WTC11 (cell line): Measurements from ENCODE around the gene GPR12. TPM values are rescaled to one million over a fixed set of nuclear protein-coding genes. Genes with fewer than 3 reads are reported as not detected.

Experiments
- ATAC-seq: fragments of 200-7000 bp; cut with Tn5 transposase; 2 replicates; pipeline ENCODE4 v1.10.0; 2021; ENCODE audit warnings: mild to moderate bottlenecking, moderate library complexity
- CTCF ChIA-PET: fragments of 300-600 bp; sonication (Branson Sonifier 250); formaldehyde crosslinking; loops from one replicate; lab custom pipeline; 2021; ENCODE audit warnings: antibody characterized with exemption; lab: Charles Lee
- POLR2A ChIA-PET: fragments of 350-600 bp; sonication (Branson Sonifier 250); formaldehyde crosslinking; loops from one replicate; lab custom pipeline; 2021; ENCODE audit warnings: antibody characterized with exemption; lab: Charles Lee
- DNase-seq: peaks from one replicate; pipeline ENCODE4 v3.0.0; 2021; ENCODE audit warnings: low spot score
- H3K27ac Mint-ChIP-seq: 2 replicates; pipeline ENCODE4 v1.8.0; 2021; ENCODE audit warnings: mixed read lengths
- H3K27me3 Mint-ChIP-seq: 2 replicates; pipeline ENCODE4 v1.8.0; 2021; ENCODE audit warnings: low read depth, mild to moderate bottlenecking, moderate library complexity, mixed read lengths
- H3K36me3 Mint-ChIP-seq: 2 replicates; pipeline ENCODE4 v1.8.0; 2021; ENCODE audit warnings: mixed read lengths
- H3K4me1 Mint-ChIP-seq: 2 replicates; pipeline ENCODE4 v1.8.0; 2022; ENCODE audit warnings: mixed read lengths
- H3K4me3 Mint-ChIP-seq: 2 replicates; pipeline ENCODE4 v1.8.0; 2021; ENCODE audit warnings: mild to moderate bottlenecking, moderate library complexity, mixed read lengths
- H3K9me3 Mint-ChIP-seq: 2 replicates; pipeline ENCODE4 v1.8.0; 2021; ENCODE audit warnings: mixed read lengths
- FOXJ3 ChIP-seq: sonication (generic); formaldehyde crosslinking; IDR thresholded peaks from 2 replicates; pipeline ENCODE4 v1.9.0; 2021; ENCODE audit warnings: missing genetic modification reagents, mild to moderate bottlenecking, borderline replicate concordance
- FOXK1 ChIP-seq: sonication (generic); formaldehyde crosslinking; IDR thresholded peaks from 2 replicates; pipeline ENCODE4 v1.8.0; 2022; ENCODE audit warnings: mild to moderate bottlenecking, moderate library complexity, missing genetic modification reagents
- FOXP1 ChIP-seq: sonication (generic); formaldehyde crosslinking; IDR thresholded peaks from 2 replicates; pipeline ENCODE4 v1.8.0; 2022; ENCODE audit warnings: missing genetic modification reagents, mild to moderate bottlenecking, moderate library complexity, borderline replicate concordance
- GABPB1 ChIP-seq: sonication (generic); formaldehyde crosslinking; IDR thresholded peaks from 2 replicates; pipeline ENCODE4 v1.8.1; 2023; ENCODE audit warnings: mild to moderate bottlenecking, missing genetic modification reagents
- KAT7 ChIP-seq: sonication (generic); formaldehyde crosslinking; IDR thresholded peaks from 2 replicates; pipeline ENCODE4 v1.8.1; 2023; ENCODE audit warnings: missing genetic modification reagents, mild to moderate bottlenecking, borderline replicate concordance
- MXD4 ChIP-seq: fragments of 250-450 bp; sonication (Bioruptor Pico); IDR thresholded peaks from 2 replicates; pipeline ENCODE4 v1.8.0; 2021; ENCODE audit warnings: mild to moderate bottlenecking, moderate library complexity, borderline replicate concordance
- MYBL2 ChIP-seq: sonication (generic); formaldehyde crosslinking; IDR thresholded peaks from 2 replicates; pipeline ENCODE4 v1.8.1; 2023; ENCODE audit warnings: mild to moderate bottlenecking, moderate library complexity, missing genetic modification reagents
- NR1H2 ChIP-seq: sonication (generic); formaldehyde crosslinking; IDR thresholded peaks from 2 replicates; pipeline ENCODE4 v1.9.0; 2021; ENCODE audit warnings: mild to moderate bottlenecking, moderate library complexity, missing genetic modification reagents
- PRRX2 ChIP-seq: fragments of 250-450 bp; sonication (Bioruptor Pico); IDR thresholded peaks from 2 replicates; pipeline ENCODE4 v1.8.0; 2021; ENCODE audit warnings: mild to moderate bottlenecking
- SMAD4 ChIP-seq: sonication (generic); formaldehyde crosslinking; IDR thresholded peaks from 2 replicates; pipeline ENCODE4 v1.8.0; 2022; ENCODE audit warnings: mild to moderate bottlenecking, missing genetic modification reagents
- SP1 ChIP-seq: sonication (generic); formaldehyde crosslinking; conservative IDR thresholded peaks from 2 replicates; pipeline ENCODE4 v1.8.1; 2022; ENCODE audit warnings: missing genetic modification reagents
- TCF7 ChIP-seq: sonication (generic); formaldehyde crosslinking; IDR thresholded peaks from 2 replicates; pipeline ENCODE4 v1.8.0; 2022; ENCODE audit warnings: mild to moderate bottlenecking, low read depth, missing genetic modification reagents, moderate library complexity
- TP53 ChIP-seq: sonication (generic); formaldehyde crosslinking; IDR thresholded peaks from 2 replicates; pipeline ENCODE4 v1.8.1; 2023; ENCODE audit warnings: mild to moderate bottlenecking, missing genetic modification reagents
- ZNF138 ChIP-seq: sonication (generic); formaldehyde crosslinking; conservative IDR thresholded peaks from 2 replicates; pipeline ENCODE4 v1.8.1; 2022; ENCODE audit warnings: mild to moderate bottlenecking, moderate library complexity, missing genetic modification reagents
- ZNF219 ChIP-seq: sonication (generic); formaldehyde crosslinking; IDR thresholded peaks from 2 replicates; pipeline ENCODE4 v1.8.0; 2023; ENCODE audit warnings: missing genetic modification reagents, mild to moderate bottlenecking, borderline replicate concordance
- ZNF671 ChIP-seq: fragments of 250-450 bp; sonication (Bioruptor Pico); IDR thresholded peaks from 2 replicates; pipeline ENCODE4 v1.8.0; 2021; ENCODE audit warnings: mild to moderate bottlenecking
- total RNA-seq: library from RNA; stranded (reverse); gene quantifications from 3 replicates; pipeline ENCODE4 v1.2.3, GENCODE V29; 2021
- TF ChIP-seq, protein P1 (sequence below): sonication (generic); formaldehyde crosslinking; IDR thresholded peaks from 2 replicates; pipeline ENCODE4 v1.8.0; 2022; ENCODE audit warnings: mild to moderate bottlenecking, missing genetic modification reagents
- TF ChIP-seq, protein P2 (sequence below): fragments of 250-450 bp; sonication (Bioruptor Pico); IDR thresholded peaks from 2 replicates; pipeline ENCODE4 v2.1.2; 2022; ENCODE audit warnings: mild to moderate bottlenecking, moderate library complexity
- TF ChIP-seq, protein P3 (sequence below): fragments of 250-450 bp; sonication (Bioruptor Pico); IDR thresholded peaks from 2 replicates; pipeline ENCODE4 v1.9.0; 2021; ENCODE audit warnings: mild to moderate bottlenecking
- TF ChIP-seq, protein P4 (sequence below): sonication (generic); formaldehyde crosslinking; IDR thresholded peaks from 2 replicates; pipeline ENCODE4 v1.8.1; 2023; ENCODE audit warnings: mild to moderate bottlenecking, missing genetic modification reagents, borderline replicate concordance
- TF ChIP-seq, protein P5 (sequence below): fragments of 250-450 bp; sonication (Bioruptor Pico); IDR thresholded peaks from 2 replicates; pipeline ENCODE4 v1.9.0; 2021; ENCODE audit warnings: mild to moderate bottlenecking
- TF ChIP-seq, protein P6 (sequence below): fragments of 250-450 bp; sonication (Bioruptor Pico); conservative IDR thresholded peaks from 2 replicates; pipeline ENCODE4 v1.9.0; 2021; ENCODE audit warnings: mild to moderate bottlenecking
- TF ChIP-seq, protein P7 (sequence below): sonication (generic); formaldehyde crosslinking; IDR thresholded peaks from 2 replicates; pipeline ENCODE4 v1.8.0; 2023; ENCODE audit warnings: missing genetic modification reagents

Gene GPR12
- total RNA-seq, 1 experiment from 2014 or later = 0.07 TPM

DNA sequence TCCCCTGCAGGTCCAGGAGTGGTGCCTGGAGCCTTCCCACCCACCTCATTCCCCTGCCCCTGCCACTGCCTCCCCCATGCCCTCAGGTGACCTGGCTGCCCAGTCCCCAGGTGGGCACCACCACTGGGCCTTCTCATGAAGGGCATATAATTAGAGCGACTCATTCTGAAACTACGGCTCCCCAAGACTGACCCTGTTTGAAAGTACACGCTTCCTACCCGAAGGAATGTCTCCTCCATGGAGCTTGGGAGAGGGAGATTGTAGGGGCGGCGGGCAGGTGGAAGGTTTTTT, 52.6 kb downstream of the GPR12 start:
- peaks cover 11% of the 10 kb centered on the region for H3K36me3 Mint-ChIP-seq

DNA sequence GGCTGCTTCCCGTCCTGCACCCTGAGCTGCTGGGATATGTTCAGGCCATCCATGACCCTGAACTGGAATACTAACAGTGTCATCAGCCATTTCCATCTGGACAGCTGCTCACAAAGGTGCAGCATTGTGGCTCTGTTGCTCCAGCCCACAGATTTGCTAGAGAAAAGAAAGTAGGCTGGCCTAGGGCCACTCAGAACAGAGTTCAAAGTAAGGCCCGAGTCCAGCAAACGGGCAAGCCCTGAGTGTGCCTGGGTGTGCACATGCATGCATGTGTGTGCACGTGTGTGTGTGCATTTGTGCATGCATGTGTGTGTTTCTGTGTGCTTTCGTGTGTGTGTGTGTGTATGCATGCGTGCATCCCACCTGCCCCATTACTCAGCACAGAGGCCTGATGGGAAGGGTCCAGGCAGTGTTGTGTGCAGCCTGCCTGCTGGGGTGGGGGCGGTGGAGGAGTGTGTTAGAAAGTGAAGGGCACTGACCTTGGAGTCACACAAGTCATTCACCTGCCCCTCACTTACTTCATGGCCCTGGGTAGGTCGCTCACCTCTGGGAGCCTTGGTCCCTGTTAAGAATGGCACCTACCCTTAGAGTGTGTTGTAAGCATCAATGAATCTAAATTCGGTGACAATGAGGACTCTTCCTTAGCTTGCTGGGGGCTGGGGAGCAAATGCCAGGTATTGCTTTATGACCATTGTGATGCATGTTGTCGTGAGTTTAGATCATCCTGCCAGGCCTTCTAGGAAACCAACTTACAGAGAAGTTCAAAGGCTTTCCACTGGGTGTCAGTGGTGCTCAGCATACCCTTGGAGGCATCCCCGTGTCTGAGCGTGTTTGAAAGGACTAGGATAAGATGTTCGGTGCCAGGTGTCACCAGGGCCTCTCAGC, 53.2 kb downstream of the GPR12 start:
- H3K4me1 Mint-ChIP-seq = peaks cover 21% of the 10 kb centered on the region
- H3K36me3 Mint-ChIP-seq = peaks cover 5% of the 10 kb centered on the region
- TF ChIP-seq, protein P1, sequence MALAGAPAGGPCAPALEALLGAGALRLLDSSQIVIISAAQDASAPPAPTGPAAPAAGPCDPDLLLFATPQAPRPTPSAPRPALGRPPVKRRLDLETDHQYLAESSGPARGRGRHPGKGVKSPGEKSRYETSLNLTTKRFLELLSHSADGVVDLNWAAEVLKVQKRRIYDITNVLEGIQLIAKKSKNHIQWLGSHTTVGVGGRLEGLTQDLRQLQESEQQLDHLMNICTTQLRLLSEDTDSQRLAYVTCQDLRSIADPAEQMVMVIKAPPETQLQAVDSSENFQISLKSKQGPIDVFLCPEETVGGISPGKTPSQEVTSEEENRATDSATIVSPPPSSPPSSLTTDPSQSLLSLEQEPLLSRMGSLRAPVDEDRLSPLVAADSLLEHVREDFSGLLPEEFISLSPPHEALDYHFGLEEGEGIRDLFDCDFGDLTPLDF (CRISPR knock-in tag) = no peak
- TF ChIP-seq ZNF138 (CRISPR knock-in tag) (no peak), KAT7 (CRISPR knock-in tag) (no peak), TCF7 (CRISPR knock-in tag) (no peak), MYBL2 (no peak), SMAD4 (CRISPR knock-in tag) (no peak), ZNF219 (no peak), FOXK1 (CRISPR knock-in tag) (no peak), TP53 (CRISPR knock-in tag) (no peak), PRRX2 (CRISPR knock-in tag) (no peak)
- TF ChIP-seq, protein P2, sequence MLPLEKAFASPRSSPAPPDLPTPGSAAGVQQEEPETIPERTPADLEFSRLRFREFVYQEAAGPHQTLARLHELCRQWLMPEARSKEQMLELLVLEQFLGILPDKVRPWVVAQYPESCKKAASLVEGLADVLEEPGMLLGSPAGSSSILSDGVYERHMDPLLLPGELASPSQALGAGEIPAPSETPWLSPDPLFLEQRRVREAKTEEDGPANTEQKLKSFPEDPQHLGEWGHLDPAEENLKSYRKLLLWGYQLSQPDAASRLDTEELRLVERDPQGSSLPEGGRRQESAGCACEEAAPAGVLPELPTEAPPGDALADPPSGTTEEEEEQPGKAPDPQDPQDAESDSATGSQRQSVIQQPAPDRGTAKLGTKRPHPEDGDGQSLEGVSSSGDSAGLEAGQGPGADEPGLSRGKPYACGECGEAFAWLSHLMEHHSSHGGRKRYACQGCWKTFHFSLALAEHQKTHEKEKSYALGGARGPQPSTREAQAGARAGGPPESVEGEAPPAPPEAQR = no peak
- TF ChIP-seq, protein P3, sequence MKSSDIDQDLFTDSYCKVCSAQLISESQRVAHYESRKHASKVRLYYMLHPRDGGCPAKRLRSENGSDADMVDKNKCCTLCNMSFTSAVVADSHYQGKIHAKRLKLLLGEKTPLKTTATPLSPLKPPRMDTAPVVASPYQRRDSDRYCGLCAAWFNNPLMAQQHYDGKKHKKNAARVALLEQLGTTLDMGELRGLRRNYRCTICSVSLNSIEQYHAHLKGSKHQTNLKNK (CRISPR knock-in tag) = no peak
- TF ChIP-seq, protein P4, sequence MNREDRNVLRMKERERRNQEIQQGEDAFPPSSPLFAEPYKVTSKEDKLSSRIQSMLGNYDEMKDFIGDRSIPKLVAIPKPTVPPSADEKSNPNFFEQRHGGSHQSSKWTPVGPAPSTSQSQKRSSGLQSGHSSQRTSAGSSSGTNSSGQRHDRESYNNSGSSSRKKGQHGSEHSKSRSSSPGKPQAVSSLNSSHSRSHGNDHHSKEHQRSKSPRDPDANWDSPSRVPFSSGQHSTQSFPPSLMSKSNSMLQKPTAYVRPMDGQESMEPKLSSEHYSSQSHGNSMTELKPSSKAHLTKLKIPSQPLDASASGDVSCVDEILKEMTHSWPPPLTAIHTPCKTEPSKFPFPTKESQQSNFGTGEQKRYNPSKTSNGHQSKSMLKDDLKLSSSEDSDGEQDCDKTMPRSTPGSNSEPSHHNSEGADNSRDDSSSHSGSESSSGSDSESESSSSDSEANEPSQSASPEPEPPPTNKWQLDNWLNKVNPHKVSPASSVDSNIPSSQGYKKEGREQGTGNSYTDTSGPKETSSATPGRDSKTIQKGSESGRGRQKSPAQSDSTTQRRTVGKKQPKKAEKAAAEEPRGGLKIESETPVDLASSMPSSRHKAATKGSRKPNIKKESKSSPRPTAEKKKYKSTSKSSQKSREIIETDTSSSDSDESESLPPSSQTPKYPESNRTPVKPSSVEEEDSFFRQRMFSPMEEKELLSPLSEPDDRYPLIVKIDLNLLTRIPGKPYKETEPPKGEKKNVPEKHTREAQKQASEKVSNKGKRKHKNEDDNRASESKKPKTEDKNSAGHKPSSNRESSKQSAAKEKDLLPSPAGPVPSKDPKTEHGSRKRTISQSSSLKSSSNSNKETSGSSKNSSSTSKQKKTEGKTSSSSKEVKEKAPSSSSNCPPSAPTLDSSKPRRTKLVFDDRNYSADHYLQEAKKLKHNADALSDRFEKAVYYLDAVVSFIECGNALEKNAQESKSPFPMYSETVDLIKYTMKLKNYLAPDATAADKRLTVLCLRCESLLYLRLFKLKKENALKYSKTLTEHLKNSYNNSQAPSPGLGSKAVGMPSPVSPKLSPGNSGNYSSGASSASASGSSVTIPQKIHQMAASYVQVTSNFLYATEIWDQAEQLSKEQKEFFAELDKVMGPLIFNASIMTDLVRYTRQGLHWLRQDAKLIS (CRISPR knock-in tag) = no peak
- TF ChIP-seq, protein P5, sequence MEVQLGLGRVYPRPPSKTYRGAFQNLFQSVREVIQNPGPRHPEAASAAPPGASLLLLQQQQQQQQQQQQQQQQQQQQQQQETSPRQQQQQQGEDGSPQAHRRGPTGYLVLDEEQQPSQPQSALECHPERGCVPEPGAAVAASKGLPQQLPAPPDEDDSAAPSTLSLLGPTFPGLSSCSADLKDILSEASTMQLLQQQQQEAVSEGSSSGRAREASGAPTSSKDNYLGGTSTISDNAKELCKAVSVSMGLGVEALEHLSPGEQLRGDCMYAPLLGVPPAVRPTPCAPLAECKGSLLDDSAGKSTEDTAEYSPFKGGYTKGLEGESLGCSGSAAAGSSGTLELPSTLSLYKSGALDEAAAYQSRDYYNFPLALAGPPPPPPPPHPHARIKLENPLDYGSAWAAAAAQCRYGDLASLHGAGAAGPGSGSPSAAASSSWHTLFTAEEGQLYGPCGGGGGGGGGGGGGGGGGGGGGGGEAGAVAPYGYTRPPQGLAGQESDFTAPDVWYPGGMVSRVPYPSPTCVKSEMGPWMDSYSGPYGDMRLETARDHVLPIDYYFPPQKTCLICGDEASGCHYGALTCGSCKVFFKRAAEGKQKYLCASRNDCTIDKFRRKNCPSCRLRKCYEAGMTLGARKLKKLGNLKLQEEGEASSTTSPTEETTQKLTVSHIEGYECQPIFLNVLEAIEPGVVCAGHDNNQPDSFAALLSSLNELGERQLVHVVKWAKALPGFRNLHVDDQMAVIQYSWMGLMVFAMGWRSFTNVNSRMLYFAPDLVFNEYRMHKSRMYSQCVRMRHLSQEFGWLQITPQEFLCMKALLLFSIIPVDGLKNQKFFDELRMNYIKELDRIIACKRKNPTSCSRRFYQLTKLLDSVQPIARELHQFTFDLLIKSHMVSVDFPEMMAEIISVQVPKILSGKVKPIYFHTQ (CRISPR knock-in tag) = no peak

More for the DNA sequence above, 52.6 kb downstream of the GPR12 start:
- H3K4me1 Mint-ChIP-seq = peaks cover 21% of the 10 kb centered on the region
- ATAC-seq = peak; percentile 12
- POLR2A ChIA-PET = no interaction called here
- H3K9me3 Mint-ChIP-seq = peaks cover 10% of the 10 kb centered on the region
- CTCF ChIA-PET = interaction anchor here (0.7 to 7.8 kb wide), 16 partner anchors 9 to 522 kb away, joined by 3 to 107 read pairs (median 4); no protein-coding TSS in a partner anchor
- H3K27ac Mint-ChIP-seq = no peak overlapping the region
- H3K27me3 Mint-ChIP-seq = peaks cover 6% of the 10 kb centered on the region
- no peak for DNase-seq
- H3K4me3 Mint-ChIP-seq = no peak overlapping the region
- TF ChIP-seq NR1H2 (CRISPR knock-in tag) = no peak
- TF ChIP-seq, protein P6, sequence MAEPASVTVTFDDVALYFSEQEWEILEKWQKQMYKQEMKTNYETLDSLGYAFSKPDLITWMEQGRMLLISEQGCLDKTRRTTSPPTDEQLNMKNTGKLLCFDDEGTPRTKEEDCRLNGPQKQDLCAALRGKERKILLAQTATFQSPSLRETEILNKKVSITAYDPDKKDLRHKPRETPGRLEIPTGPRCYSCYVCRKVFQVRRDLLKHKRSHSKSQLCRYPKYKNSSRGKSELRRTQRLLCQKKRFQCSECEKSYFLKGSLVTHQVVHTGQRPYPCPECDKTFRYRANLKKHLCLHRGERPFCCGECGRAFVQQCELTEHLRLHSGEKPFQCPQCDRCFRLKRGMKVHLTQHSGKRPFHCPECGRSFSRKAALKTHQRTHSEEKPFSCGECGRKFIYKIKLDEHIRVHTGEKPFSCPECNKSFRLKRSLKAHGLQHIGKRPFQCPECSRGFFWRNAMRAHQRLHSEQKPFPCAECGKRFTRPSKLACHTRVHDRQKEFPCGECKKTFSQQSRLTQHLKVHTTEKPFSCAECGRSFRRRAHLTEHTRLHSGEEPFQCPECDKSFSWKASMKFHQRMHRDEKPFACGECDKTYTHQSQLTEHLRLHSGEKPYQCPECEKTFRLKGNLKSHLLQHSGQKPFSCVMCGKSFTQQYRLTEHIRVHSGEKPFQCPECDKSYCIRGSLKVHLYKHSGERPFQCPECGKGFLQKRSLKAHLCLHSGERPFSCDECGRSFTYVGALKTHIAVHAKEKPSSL (CRISPR knock-in tag) = no peak
- no peak for TF ChIP-seq TCF7 (CRISPR knock-in tag)
- TF ChIP-seq ZNF671 = no peak
- no peak for TF ChIP-seq MXD4 (CRISPR knock-in tag)
- TF ChIP-seq TP53 (CRISPR knock-in tag) = no peak
- TF ChIP-seq GABPB1 (CRISPR knock-in tag) = no peak
- TF ChIP-seq KAT7 (CRISPR knock-in tag) = no peak
- no peak for TF ChIP-seq ZNF138 (CRISPR knock-in tag)
- TF ChIP-seq FOXJ3 (CRISPR knock-in tag) = no peak
- TF ChIP-seq, protein P7, sequence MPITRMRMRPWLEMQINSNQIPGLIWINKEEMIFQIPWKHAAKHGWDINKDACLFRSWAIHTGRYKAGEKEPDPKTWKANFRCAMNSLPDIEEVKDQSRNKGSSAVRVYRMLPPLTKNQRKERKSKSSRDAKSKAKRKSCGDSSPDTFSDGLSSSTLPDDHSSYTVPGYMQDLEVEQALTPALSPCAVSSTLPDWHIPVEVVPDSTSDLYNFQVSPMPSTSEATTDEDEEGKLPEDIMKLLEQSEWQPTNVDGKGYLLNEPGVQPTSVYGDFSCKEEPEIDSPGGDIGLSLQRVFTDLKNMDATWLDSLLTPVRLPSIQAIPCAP (CRISPR knock-in tag) = no peak
- no peak for TF ChIP-seq FOXP1 (CRISPR knock-in tag)
- TF ChIP-seq SP1 (CRISPR knock-in tag) = no peak

More for the DNA sequence above, 53.2 kb downstream of the GPR12 start:
- POLR2A ChIA-PET = no interaction called here
- Mint-ChIP-seq H3K9me3 (peaks cover 5% of the 10 kb centered on the region), H3K27ac (no peak overlapping the region), H3K27me3 (peaks cover 1% of the 10 kb centered on the region), H3K4me3 (no peak overlapping the region)
- CTCF ChIA-PET = interaction anchor here (0.7 to 7.8 kb wide), 19 partner anchors 9 to 521 kb away, joined by 3 to 107 read pairs (median 4); no protein-coding TSS in a partner anchor
- DNase-seq (peak; percentile 71), ATAC-seq (peak; percentile 87)
